GM21526 (cell line): ENCODE measurements around the gene SHISAL1.
"Not testable (repeated sequence)": the region's sequence is repeated elsewhere in the genome, so short reads cannot be mapped to it uniquely, and the experiment has no call there.

Source experiments
- ATAC-seq: cut with Tn5 transposase; IDR thresholded peaks from one replicate; pipeline ENCODE4 v1.9.1; 2021; ENCODE audit warnings: moderate library complexity; ENCODE audit not compliant: unreplicated experiment, low FRiP score

SHISAL1 gene

DNA sequence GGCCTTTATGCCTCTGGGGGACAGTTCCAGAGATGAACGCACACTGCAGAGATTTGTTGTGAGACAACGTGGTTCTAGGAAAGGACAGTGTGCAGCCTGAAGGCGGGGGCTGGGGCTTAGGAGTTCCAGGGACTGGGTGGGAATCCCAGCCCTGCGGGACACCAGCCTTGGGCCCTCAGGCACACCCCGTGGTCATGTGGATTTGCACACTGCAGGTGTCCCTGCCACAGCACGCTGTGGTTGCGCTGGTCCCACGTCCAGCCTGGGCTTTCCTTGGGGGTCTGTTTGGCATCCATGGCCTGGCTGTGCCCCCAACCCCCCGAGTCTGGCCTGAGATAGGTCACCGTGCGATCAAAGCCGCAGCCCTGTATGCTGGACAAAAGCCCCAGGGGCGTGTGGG is 7.3 kb downstream of the SHISAL1 start:
- no peak for ATAC-seq

DNA sequence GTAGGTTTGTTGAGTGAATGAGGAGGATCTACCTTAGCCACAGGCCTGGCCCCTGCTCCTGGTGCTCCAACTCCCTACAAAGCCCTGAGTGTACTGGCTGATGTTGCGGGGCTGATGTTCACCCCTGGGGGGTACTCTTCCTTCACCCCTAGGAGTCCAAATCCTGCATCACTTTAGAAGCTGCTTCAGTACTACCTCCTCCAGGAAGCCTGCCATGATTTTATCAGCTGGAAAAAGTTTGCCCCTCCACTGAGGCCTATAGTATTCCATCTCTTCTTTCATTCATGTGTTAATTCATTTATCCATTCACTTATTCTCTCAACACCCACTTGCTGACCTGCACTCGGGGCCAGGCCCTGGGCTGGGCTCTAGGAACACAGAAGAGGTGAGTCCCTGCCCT is 7.8 kb downstream of the SHISAL1 start:
- no peak for ATAC-seq

DNA sequence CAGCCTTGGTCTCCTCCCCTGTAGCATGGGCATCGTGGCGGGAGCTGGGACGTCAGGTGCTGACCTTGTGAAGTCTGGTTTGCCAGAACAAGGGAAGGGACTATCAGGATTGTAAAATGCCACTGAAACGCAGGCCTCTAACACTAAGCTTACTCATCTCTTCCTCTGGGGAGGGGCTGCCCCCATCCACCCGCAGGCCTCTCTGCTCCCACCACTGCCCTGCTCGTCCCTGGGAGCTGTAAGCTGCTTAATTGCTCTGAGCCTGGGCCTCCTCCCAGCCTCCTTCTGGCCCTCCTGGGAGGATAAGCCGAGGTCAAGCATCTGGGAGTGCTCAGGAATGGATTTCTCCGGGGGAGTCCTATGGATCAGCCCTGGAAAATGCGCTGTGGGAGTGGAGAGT is 8.4 kb downstream of the SHISAL1 start:
- ATAC-seq: no peak

DNA sequence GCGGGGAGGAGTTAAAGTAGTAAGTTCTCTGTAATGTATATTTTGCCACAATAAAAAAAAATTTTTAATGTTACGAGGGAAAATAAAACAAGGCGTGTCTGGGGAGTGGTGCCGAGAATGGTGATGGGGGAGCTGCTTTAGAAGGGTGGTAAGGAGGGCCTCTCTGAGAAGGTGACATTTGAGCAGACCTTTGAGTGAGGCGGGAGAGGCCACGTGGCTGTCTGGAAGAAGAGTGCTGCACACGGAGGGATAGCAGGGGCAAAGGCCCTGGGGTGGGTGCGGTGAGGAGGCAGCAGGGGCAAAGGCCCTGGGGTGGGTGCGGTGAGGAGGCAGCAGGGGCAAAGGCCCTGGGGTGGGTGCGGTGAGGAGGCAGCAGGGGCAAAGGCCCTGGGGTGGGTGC is 10.4 kb downstream of the SHISAL1 start:
- not testable (repeated sequence) for ATAC-seq

DNA sequence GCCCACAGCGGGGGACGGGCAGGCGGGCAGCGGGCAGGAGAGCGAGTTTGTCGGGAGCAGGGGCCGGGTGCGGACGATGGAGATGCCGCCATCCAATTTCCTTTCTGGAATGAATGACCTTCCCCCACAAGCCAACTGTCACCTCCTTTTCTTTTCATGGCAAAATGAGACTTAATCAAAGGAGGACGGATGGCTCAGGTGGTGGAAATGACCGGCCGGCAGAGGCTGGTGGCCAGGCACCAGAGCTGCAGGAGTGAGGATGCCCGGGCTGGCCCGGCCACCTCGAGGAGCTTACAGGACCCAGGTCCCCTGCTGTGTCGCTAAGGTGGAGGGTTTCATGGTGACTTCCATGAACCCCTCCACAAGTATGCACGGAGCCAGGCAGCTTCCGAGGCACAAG is 11.7 kb downstream of the SHISAL1 start:
- ATAC-seq: no peak

GRCh38 chr22:44299124-44299523 is 13.6 kb downstream of the SHISAL1 start:
- no peak for ATAC-seq

DNA sequence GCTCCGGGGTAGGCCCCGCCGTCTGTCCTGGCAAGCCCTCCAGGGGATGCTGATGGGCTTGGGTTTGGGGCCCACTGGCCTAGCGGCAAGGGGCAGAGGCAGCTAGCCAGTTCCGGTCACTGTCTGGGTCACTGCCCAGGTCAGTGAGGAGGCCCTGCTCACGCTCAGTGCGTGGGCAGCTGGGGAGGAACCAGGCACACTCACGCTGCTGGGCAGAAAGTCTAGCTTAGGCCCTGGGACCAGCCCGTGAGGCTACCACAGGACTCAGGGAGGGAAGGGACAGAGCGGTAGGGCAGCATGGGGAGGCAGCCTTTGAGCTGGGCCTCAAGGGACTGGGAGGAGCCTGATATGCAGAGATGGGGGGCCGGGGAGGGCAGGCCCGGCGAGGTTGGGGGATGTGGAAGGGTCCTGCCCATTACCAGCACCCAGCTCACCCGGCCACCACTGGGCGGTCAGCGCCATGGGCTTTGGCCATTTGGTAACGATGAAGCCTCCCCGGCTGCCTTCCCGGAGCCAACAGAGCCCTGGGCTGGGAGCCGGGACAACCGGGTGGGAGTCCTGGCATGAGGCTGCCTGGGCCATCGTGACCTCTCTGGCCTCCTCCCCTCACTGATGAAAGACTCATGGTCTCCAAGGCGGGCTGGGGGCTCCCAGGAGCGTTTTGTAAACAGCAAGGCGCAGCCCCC is 14.2 kb downstream of the SHISAL1 start:
- ATAC-seq: no peak

DNA sequence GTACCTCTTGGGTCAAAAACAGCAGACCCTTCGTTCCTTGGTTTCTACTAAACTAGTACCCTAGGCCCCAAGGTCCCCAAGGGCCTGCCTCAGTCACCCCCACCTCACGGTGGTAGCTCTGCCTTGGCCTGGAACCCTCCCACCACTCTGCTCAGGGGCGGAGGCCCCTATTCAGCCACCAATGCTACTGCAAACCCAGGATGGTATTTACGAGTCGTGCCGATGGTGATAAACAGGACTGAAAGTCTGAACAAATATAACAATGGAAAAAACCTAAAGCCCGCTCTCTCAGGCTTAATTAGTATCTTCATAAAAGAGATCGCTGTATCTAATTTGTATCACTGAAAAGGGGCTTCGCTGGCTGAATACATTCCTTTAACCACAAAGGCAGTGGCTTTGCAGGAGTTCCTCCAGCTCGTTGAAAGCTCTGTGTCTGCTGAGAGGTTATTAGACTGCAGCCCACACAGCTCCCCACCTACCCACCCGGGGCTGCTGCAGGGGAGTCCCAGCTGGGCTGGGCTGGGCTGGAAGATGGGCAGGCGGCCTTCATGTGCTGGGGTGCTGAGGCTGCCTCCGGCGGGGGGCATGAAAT is 15.2 kb downstream of the SHISAL1 start:
- ATAC-seq: no peak

DNA sequence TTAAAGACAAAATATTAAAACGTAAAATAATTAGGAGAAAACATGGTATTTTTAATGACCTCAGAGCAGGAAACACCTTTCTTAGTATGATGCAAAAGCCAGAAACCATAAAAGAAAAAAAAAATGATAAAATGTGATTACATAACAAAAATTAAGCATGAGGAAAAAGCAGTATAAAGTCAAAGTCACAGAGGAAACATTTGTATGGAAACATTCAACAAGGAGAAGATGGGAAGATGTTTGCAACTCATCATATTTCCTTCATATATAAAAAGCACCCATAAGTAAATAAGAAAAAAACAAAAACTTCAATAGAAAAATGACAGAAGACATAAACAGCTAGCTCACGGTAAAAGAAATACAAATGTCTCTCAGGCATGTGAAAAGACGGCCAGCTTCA is 17.3 kb downstream of the SHISAL1 start:
- no peak for ATAC-seq

- ATAC-seq: no peak
Observed at GRCh38 chr22:44293876-44294275, 18.9 kb downstream of the SHISAL1 start.

GRCh38 chr22:44293034-44293433 is 19.7 kb downstream of the SHISAL1 start:
- ATAC-seq: no peak

DNA sequence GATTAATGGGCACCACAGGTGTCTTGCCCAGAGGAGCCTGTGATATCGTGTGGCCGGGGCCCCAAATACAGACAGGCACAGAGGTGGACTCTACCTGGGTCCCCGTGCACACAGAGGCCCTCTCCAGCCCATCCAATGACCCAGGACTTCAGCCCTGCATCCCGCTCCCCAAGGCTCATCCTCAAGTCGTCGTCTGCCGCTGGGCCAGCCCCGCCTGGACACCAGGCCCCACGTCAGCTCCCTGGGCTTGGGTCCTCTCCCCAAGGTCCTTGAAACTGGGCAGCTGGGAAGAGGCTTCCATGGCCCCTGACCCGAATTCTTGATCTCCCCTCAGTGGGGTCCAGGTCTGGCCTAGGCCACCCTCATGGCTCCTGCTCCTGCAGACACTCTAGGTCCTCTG is 20.2 kb downstream of the SHISAL1 start:
- no peak for ATAC-seq

DNA sequence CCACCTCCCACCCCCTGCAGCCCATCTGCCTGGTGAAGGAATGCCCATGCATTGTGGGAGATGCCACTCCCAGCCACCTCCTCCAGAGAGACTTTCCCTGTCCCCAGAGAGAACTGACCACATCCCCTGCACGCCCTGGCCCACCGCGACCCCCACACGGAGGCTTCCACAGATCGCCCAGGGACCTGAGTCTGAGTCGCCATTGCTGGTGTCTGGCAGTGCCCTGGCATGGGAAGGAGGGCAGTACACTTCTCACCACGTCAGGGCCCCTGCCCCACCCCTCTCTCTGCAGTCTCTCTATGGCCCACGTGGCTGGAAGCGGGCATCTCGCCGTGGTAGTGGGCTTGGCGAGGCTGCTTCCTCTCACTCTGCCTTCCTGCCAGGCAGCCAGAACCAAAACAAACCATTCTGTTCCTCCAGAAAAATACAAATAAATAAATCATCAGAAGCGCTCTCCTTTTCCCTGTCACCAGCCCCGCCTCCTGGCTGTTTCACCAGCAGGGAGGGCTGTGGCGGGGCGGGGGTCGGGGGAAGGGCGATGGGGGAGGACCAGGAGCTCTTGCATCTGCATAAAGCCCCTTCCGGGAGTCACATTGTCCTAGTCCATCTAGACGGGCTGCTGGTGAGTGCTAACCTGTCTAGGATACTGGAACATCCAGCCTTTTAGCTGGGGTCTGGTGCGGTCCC is 20.9 kb downstream of the SHISAL1 start:
- ATAC-seq: no peak

DNA sequence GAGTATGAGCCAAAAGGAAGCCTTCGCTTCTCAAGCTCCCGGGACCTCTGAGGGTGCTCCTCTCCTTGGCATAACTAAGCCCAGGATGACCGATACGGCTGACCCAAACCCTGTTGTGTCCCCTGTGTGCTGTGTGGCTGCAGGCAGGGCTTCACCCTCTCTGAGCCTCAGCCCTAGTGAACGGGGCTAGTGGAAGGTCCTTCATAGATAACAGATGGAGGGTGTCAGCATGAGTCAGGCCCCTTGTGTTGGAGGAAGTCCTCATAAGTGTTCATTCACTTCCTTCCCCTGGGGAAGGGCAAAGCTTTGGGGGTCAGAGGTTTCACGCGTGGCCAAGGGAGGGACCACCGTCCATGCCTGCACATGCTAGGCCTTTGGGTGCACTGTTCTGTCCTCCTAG is 21.5 kb downstream of the SHISAL1 start:
- no peak for ATAC-seq

DNA sequence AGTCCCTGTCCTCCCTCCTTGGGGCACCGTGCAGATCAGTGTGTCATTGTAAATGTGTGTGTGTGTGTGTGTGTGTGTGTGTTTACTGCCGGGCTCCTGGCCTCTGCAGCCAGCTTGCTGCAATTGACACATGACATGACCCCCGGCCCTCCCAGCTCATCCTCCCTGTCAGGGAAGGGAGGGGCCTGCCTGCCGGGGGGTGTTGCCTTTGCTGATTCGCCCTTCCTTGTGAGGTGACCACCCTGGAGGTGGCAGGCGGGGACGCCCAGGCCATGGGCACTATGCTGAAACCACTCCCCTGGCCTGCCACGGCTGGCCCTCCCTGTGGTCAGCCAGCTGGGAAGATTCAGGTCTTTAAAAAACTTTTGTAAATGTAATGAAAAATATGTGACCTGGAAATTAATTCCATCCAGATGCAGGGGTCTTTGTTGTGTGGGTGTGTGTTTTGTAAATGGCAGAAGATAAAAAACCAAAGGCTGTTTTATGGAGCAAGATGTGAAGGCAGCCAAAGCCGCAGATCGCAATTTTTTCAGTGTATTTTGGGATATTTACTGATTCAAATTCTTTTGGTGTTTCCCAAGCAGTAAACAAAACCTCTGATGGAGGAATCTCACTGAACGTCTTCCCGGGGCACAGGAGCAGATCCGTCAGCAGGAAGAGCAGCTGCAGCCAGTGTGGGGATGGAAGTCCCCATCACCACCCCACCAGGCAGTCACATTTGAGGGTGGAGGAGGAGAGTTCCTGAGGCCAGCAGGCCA is 23.2 kb downstream of the SHISAL1 start:
- no peak for ATAC-seq

- no peak for ATAC-seq
Observed at GRCh38 chr22:44288913-44289312, 23.8 kb downstream of the SHISAL1 start.

DNA sequence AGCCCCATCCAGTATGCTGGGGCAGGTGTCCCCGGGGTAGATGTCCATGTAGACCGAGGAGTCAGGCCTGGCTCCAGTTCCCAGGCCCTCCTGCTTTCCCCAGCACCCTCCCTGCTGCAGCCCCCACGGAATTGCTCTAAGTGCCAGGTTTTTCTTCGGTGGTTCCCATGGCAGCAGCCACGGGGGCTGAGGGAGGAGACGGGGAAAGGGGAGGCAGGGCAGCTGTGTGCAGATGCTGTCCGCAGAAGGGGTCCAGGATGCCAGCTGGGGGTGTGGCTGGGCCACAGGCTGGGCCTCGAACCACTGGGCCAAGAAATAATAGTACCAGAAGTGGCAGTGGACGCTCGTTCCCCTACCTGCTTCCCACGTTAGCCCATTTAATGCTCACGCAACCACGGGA is 25.0 kb downstream of the SHISAL1 start:
- no peak for ATAC-seq

- no peak for ATAC-seq
Observed at GRCh38 chr22:44287121-44287693, 25.5 kb downstream of the SHISAL1 start.

- ATAC-seq: no peak
Observed at GRCh38 chr22:44286646-44287045, 26.1 kb downstream of the SHISAL1 start.

DNA sequence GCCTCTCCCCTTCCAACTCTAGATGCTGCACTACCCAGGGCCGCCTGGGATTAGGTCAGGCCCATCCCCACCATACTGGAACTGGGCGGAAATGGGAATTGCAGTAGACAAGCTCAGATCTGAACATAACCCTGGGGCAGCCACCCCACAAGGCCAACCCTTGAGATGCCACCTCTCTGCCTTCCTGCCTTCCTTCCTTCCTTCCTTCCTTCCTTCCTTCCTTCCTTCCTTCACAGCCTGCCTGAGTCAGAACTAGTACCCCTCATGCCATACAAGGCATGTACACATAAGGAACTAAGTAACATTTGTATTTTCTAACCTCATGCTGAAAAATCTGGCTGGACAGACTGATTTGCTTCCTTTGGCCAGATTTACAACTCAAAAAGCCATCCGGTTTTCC is 28.0 kb downstream of the SHISAL1 start:
- no peak for ATAC-seq
